Measurements from ENCODE around the gene UBR3. TPM values are rescaled to one million over a fixed set of nuclear protein-coding genes. Genes with fewer than 3 reads are reported as not detected.

UBR3 gene
- total and polyA plus RNA-seq, 2 of the 4 experiments (the other 2 are of a cell fraction): 10.0 to 33.9 TPM

DNA sequence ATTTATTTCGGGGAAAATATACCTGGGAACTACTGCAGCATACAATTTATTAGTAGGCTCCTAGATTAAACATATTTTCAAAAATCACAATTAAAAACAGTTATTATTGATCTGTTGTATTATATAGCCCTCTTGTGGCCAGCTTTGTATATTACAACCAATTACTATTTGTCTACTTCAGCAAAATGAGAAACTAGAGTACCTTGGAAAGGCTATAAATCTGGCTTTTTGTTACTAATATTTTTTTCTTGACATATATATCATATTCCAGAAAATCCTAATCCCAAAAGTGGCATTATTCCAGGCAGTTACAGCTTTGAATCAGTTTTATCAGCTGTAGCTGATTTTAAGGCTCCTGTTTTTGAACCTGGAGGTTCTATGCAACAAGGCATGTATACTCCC, 101.2 kb downstream of the UBR3 start:
- POLR2A ChIA-PET (ENCODE audit: unreplicated experiment): no interaction called here
- in situ Hi-C loops (cut with MboI; ENCODE audit: low sequenced_read_pairs): loop anchor here (25.0 kb wide), 1 partner anchor 884 kb away; the partner anchor contains the start of gene GAD1

More for the DNA sequence above, 101.2 kb downstream of the UBR3 start:
- TF ChIP-seq FOS (IDR thresholded peaks at IDR 0.05; ENCODE audit: low read depth, low read length): no peak
- TF ChIP-seq, protein P1, sequence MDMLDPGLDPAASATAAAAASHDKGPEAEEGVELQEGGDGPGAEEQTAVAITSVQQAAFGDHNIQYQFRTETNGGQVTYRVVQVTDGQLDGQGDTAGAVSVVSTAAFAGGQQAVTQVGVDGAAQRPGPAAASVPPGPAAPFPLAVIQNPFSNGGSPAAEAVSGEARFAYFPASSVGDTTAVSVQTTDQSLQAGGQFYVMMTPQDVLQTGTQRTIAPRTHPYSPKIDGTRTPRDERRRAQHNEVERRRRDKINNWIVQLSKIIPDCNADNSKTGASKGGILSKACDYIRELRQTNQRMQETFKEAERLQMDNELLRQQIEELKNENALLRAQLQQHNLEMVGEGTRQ (IDR thresholded peaks at IDR 0.05; ENCODE audit: low read depth, low read length): no peak
- TF ChIP-seq CEBPB (IDR thresholded peaks at IDR 0.05; ENCODE audit: low read depth, low read length): no peak
- no peak for TF ChIP-seq RCOR1 (IDR thresholded peaks at IDR 0.05; ENCODE audit: insufficient replicate concordance, low read length)
- TF ChIP-seq, protein P2, sequence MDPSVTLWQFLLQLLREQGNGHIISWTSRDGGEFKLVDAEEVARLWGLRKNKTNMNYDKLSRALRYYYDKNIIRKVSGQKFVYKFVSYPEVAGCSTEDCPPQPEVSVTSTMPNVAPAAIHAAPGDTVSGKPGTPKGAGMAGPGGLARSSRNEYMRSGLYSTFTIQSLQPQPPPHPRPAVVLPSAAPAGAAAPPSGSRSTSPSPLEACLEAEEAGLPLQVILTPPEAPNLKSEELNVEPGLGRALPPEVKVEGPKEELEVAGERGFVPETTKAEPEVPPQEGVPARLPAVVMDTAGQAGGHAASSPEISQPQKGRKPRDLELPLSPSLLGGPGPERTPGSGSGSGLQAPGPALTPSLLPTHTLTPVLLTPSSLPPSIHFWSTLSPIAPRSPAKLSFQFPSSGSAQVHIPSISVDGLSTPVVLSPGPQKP (IDR thresholded peaks at IDR 0.05; ENCODE audit: borderline replicate concordance, low read depth, low read length): no peak
- no peak for TF ChIP-seq POLR2A (IDR thresholded peaks at IDR 0.05; ENCODE audit: low read depth, low read length)
- TF ChIP-seq RAD21 (IDR thresholded peaks at IDR 0.05; ENCODE audit: low read length): peak; percentile 67
- TF ChIP-seq SMC3 (IDR thresholded peaks at IDR 0.05; ENCODE audit: low read depth, low read length): peak; percentile 37; the same call in 1 of the 2 replicates
- TF ChIP-seq MAFK (IDR thresholded peaks at IDR 0.05; ENCODE audit: low read depth, low read length): peak; percentile 92
- TF ChIP-seq, protein P3, sequence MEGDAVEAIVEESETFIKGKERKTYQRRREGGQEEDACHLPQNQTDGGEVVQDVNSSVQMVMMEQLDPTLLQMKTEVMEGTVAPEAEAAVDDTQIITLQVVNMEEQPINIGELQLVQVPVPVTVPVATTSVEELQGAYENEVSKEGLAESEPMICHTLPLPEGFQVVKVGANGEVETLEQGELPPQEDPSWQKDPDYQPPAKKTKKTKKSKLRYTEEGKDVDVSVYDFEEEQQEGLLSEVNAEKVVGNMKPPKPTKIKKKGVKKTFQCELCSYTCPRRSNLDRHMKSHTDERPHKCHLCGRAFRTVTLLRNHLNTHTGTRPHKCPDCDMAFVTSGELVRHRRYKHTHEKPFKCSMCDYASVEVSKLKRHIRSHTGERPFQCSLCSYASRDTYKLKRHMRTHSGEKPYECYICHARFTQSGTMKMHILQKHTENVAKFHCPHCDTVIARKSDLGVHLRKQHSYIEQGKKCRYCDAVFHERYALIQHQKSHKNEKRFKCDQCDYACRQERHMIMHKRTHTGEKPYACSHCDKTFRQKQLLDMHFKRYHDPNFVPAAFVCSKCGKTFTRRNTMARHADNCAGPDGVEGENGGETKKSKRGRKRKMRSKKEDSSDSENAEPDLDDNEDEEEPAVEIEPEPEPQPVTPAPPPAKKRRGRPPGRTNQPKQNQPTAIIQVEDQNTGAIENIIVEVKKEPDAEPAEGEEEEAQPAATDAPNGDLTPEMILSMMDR (conservative IDR thresholded peaks at IDR 0.05; ENCODE audit: low read depth, low read length): peak; percentile 65
- ATAC-seq (ENCODE audit: low read depth) (peak; percentile 57; the same call in 1 of the 2 replicates), DNase-seq (peak; percentile 63)
- Histone ChIP-seq H3K18ac (ENCODE audit: low read depth, low read length) (no peak overlapping the region), H3K4me1 (ENCODE audit: control insufficient read depth, insufficient read depth, low read length) (no peaks in the 10 kb centered on the region), H3K14ac (replicated peaks; ENCODE audit: low read depth, low read length) (no peak overlapping the region), H3K79me1 (ENCODE audit: low read depth in 1 of 2, low read length in 2 of 2) (no peaks in the 10 kb centered on the region; a peak in 1 of 4 replicates), H3K36me3 (ENCODE audit: control insufficient read depth, insufficient read depth, low read length) (peaks cover 6% of the 10 kb centered on the region), H4K91ac (ENCODE audit: insufficient read depth, low read depth, low read length) (no peak overlapping the region), H2AK5ac (ENCODE audit: low read depth, low read length) (no peak overlapping the region), H3K56ac (ENCODE audit: extremely low read depth, insufficient read depth, low read length) (no peak overlapping the region), H3K9me1 (ENCODE audit: insufficient read depth, low read length) (no peaks in the 10 kb centered on the region), H3K9ac (ENCODE audit: low read depth, low read length) (no peak overlapping the region), H4K5ac (ENCODE audit: low read depth, low read length) (no peak overlapping the region), H3K23ac (ENCODE audit: low read depth, low read length) (no peak overlapping the region), H2BK15ac (ENCODE audit: low read depth, low read length) (no peak overlapping the region), H2BK5ac (ENCODE audit: low read depth, low read length, poor library complexity, severe bottlenecking) (no peak overlapping the region), H2BK120ac (ENCODE audit: low read depth, low read length) (no peak overlapping the region), H4K20me1 (ENCODE audit: insufficient read depth, low read length) (no peaks in the 10 kb centered on the region), H2AFZ (replicated peaks; ENCODE audit: low read length, poor library complexity) (no peak overlapping the region), H3K4me3 (ENCODE audit: insufficient read depth, low read depth, low read length) (no peak overlapping the region), H2BK20ac (ENCODE audit: low read depth, low read length) (no peak overlapping the region), H3K4me2 (ENCODE audit: low read depth, low read length) (no peak overlapping the region), H3K27me3 (ENCODE audit: control insufficient read depth, insufficient read depth, low read length) (no peaks in the 10 kb centered on the region), H3K9me3 (ENCODE audit: control insufficient read depth, insufficient read depth, low read length) (no peaks in the 10 kb centered on the region), H3K27ac (ENCODE audit: insufficient read depth, low read length) (no peak overlapping the region), H3K4ac (ENCODE audit: low read depth, low read length) (no peak overlapping the region), H2AK9ac (replicated peaks; ENCODE audit: low read depth, low read length, poor library complexity) (no peak overlapping the region), H4K8ac (ENCODE audit: low read depth in 2 of 2, low read length in 2 of 2) (no peak overlapping the region)
- WGBS, 2 experiments (ENCODE audit: extremely low coverage in 2 of 2, insufficient read length in 1 of 2): no CpG with 5 or more reads among the region's 1 CpG
- dilution Hi-C loops (cut with HindIII; ENCODE audit: low sequenced_read_pairs, unreplicated experiment): no loop called here
- CTCF ChIA-PET: interaction anchor here (0.7 to 0.8 kb wide), 2 partner anchors 100 to 104 kb away, joined by 4 read pairs; partner anchors contain the start of gene METTL5
- BruUV-seq (replicated peaks): no TSS peak
- intact Hi-C loops (cut with micrococcal nuclease): loop anchor here (2.0 to 5.0 kb wide), 2 partner anchors 400 to 476 kb away; no protein-coding TSS in a partner anchor
